HepG2 (cell line): ENCODE measurements around the gene CLNS1A. TPM values are rescaled to one million over a fixed set of nuclear protein-coding genes. Genes with fewer than 3 reads are reported as not detected.
A peak's percentile ranks its signal among the peaks of the same experiment; 100 is the strongest.

Experiments
- BCL6 ChIP-seq: IDR thresholded peaks from 2 replicates; pipeline ENCODE4 v1.6.1; 2016; ENCODE audit warnings: missing genetic modification reagents, missing compliant biosample characterization
- CBFB ChIP-seq: sonication (generic); formaldehyde crosslinking; IDR thresholded peaks from 2 replicates; pipeline ENCODE4 v1.4.0; 2020; ENCODE audit warnings: missing genetic modification reagents
- ERF ChIP-seq: IDR thresholded peaks from 2 replicates; pipeline ENCODE4 v1.6.1; 2018; ENCODE audit warnings: missing biosample characterization, missing genetic modification reagents
- FLYWCH1 ChIP-seq: sonication (generic); formaldehyde crosslinking; IDR thresholded peaks from 2 replicates; pipeline ENCODE4 v1.8.1; 2023; ENCODE audit warnings: mild to moderate bottlenecking, missing genetic modification reagents
- FOSL1 ChIP-seq: sonication (generic); formaldehyde crosslinking; IDR thresholded peaks from 2 replicates; pipeline ENCODE4 v1.9.0; 2021; ENCODE audit warnings: missing genetic modification reagents, borderline replicate concordance
- FOSL2 ChIP-seq: sonication (generic); formaldehyde crosslinking; IDR thresholded peaks from 2 replicates; pipeline ENCODE4 v1.4.0; 2020; ENCODE audit warnings: missing genetic modification reagents
- GABPB1 ChIP-seq: IDR thresholded peaks from 2 replicates; pipeline ENCODE4 v1.6.1; 2016; ENCODE audit warnings: mild to moderate bottlenecking, missing genetic modification reagents, moderate library complexity, missing compliant biosample characterization
- GTF3A ChIP-seq: sonication (generic); formaldehyde crosslinking; conservative IDR thresholded peaks from 2 replicates; pipeline ENCODE4 v1.4.0; 2020; ENCODE audit warnings: mild to moderate bottlenecking, missing genetic modification reagents
- KDM4B ChIP-seq: sonication (generic); formaldehyde crosslinking; IDR thresholded peaks from 2 replicates; pipeline ENCODE4 v1.4.0; 2020; ENCODE audit warnings: missing genetic modification reagents
- MBNL3 ChIP-seq: fragments of 250-450 bp; sonication (Bioruptor Pico); conservative IDR thresholded peaks from 2 replicates; pipeline ENCODE4 v1.8.0; 2022; ENCODE audit warnings: mild to moderate bottlenecking, inconsistent platforms
- NFAT5 ChIP-seq: sonication (generic); formaldehyde crosslinking; IDR thresholded peaks from 2 replicates; pipeline ENCODE4 v1.4.0; 2020; ENCODE audit warnings: missing genetic modification reagents
- RARA ChIP-seq: IDR thresholded peaks from 2 replicates; pipeline ENCODE4 v1.6.1; 2016; ENCODE audit warnings: missing genetic modification reagents, missing compliant biosample characterization
- TFDP2 ChIP-seq: sonication (generic); formaldehyde crosslinking; IDR thresholded peaks from 2 replicates; pipeline ENCODE4 v1.4.0; 2020; ENCODE audit warnings: missing genetic modification reagents
- TSC22D2 ChIP-seq: sonication (generic); formaldehyde crosslinking; IDR thresholded peaks from 2 replicates; pipeline ENCODE4 v1.5.1; 2020; ENCODE audit warnings: missing genetic modification reagents, mild to moderate bottlenecking, borderline replicate concordance
- ZFP91 ChIP-seq: sonication (generic); formaldehyde crosslinking; IDR thresholded peaks from 2 replicates; pipeline ENCODE4 v1.9.0; 2022; ENCODE audit warnings: missing genetic modification reagents, mild to moderate bottlenecking, borderline replicate concordance
- ZNF276 ChIP-seq: sonication (generic); formaldehyde crosslinking; IDR thresholded peaks from 2 replicates; pipeline ENCODE4 v1.4.0; 2020; ENCODE audit warnings: mild to moderate bottlenecking, low read depth, missing genetic modification reagents
- ZSCAN21 ChIP-seq: sonication (generic); formaldehyde crosslinking; IDR thresholded peaks from 2 replicates; pipeline ENCODE4 v1.8.0; 2022; ENCODE audit warnings: mild to moderate bottlenecking, missing genetic modification reagents, moderate library complexity, borderline replicate concordance
- polyA plus RNA-seq, 8 experiments: library from polyadenylated mRNA; depleted of rRNA in 3 of 8; stranded (reverse) in 7 of 8; unstranded in 1 of 8; fragments of >200 nt; fragmentation: Illumina TruSeq in 4 of 8; extraction: Trizol in 4 of 8; gene quantifications; 2 replicates each; pipeline versions ENCODE4 v1.2.1 to v1.2.3, GENCODE V29; 2011 to 2016; ENCODE audit warnings: low read depth in 4 of 8, missing spikeins in 1 of 8, mixed read lengths in 1 of 8; ENCODE audit not compliant: insufficient read depth in 1 of 8
- total RNA-seq, 5 experiments: library from RNA; depleted of rRNA; stranded (reverse); fragments of >200 nt; fragmentation: Illumina TruSeq; extraction: Trizol; gene quantifications; 2 replicates each; pipeline ENCODE4 v1.2.3, GENCODE V29; 2016; ENCODE audit warnings: low read depth in 1 of 5
- TF ChIP-seq, protein P1 (sequence below): sonication (generic); formaldehyde crosslinking; IDR thresholded peaks from 2 replicates; pipeline ENCODE4 v1.8.0; 2023; ENCODE audit warnings: mild to moderate bottlenecking, missing genetic modification reagents

The CLNS1A gene
- total and polyA plus RNA-seq, 2 of the 13 experiments (the other 11 are each of a cell fraction or from before 2014, with no cell fraction given), result 158 to 219 TPM

- TF ChIP-seq NFAT5 (CRISPR knock-in tag) (no peak; the same call in none of the 2 replicates), CBFB (CRISPR knock-in tag) (peak; percentile 47; the same call in 1 of the 2 replicates), GABPB1 (CRISPR knock-in tag) (peak; percentile 78; the same call in 1 of the 2 replicates), TSC22D2 (CRISPR knock-in tag) (no peak), FOSL1 (CRISPR knock-in tag) (no peak), KDM4B (peak; percentile 57; the same call in 1 of the 2 replicates), ERF (CRISPR knock-in tag) (peak; percentile 85; the same call in 1 of the 2 replicates), FLYWCH1 (CRISPR knock-in tag) (no peak), MBNL3 (no peak), GTF3A (CRISPR knock-in tag) (no peak), ZNF276 (no peak; the same call in 1 of the 2 replicates), TFDP2 (CRISPR knock-in tag) (peak; percentile 75; the same call in 1 of the 2 replicates), BCL6 (peak; percentile 52; the same call in 1 of the 2 replicates), FOSL2 (CRISPR knock-in tag) (no peak), RARA (CRISPR knock-in tag) (peak; percentile 24; the same call in 1 of the 2 replicates), ZSCAN21 (CRISPR knock-in tag) (0 out of 2 replicates have a peak, but pooled peaks have one; percentile 9), ZFP91 (CRISPR knock-in tag) (peak; percentile 91; the same call in 1 of the 2 replicates)
- TF ChIP-seq, protein P1, sequence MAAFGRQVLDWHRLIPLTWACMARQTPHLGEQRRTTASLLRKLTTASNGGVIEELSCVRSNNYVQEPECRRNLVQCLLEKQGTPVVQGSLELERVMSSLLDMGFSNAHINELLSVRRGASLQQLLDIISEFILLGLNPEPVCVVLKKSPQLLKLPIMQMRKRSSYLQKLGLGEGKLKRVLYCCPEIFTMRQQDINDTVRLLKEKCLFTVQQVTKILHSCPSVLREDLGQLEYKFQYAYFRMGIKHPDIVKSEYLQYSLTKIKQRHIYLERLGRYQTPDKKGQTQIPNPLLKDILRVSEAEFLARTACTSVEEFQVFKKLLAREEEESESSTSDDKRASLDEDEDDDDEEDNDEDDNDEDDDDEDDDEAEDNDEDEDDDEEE (CRISPR knock-in tag), result peak; percentile 56; the same call in 1 of the 2 replicates
These were observed 47.9 kb downstream of the CLNS1A start, which contains the start of gene AQP11 (continued) for GRCh38 chr11:77589521-77590193.
